ENCODE measurements around the gene CHST11.

Gene CHST11

GRCh38 chr12:104472748-104473147 is 16.0 kb downstream of the CHST11 start:
- H3K27ac Mint-ChIP-seq = peak overlapping the region; percentile 94
- no peak for DNase-seq (ENCODE audit: low spot score in 2 of 2)
- peaks cover 69% of the 10 kb centered on the region for H3K4me1 Mint-ChIP-seq
- peak overlapping the region; percentile 80 for H3K4me3 Mint-ChIP-seq
- no peak for ATAC-seq (ENCODE audit: low read depth)
- peaks cover 9% of the 10 kb centered on the region for H3K36me3 Mint-ChIP-seq
- no peaks in the 10 kb centered on the region for H3K9me3 Mint-ChIP-seq
- no peaks in the 10 kb centered on the region for H3K27me3 Mint-ChIP-seq

GRCh38 chr12:104473374-104473983 is 16.7 kb downstream of the CHST11 start:
- H3K27ac Mint-ChIP-seq = peak overlapping the region; percentile 94
- ATAC-seq (ENCODE audit: low read depth) (peak; percentile 83), DNase-seq (ENCODE audit: low spot score in 2 of 2) (no peak)
- no peaks in the 10 kb centered on the region for H3K9me3 Mint-ChIP-seq
- peak overlapping the region; percentile 80 for H3K4me3 Mint-ChIP-seq
- no peaks in the 10 kb centered on the region for H3K27me3 Mint-ChIP-seq
- peaks cover 9% of the 10 kb centered on the region for H3K36me3 Mint-ChIP-seq
- H3K4me1 Mint-ChIP-seq = peaks cover 68% of the 10 kb centered on the region

- peaks cover 68% of the 10 kb centered on the region for H3K4me1 Mint-ChIP-seq
- peaks cover 7% of the 10 kb centered on the region for H3K36me3 Mint-ChIP-seq
- H3K4me3 Mint-ChIP-seq = no peak overlapping the region
- no peak for ATAC-seq (ENCODE audit: low read depth)
- no peak for DNase-seq (ENCODE audit: low spot score in 2 of 2)
- no peak overlapping the region for H3K27ac Mint-ChIP-seq
- no peaks in the 10 kb centered on the region for H3K27me3 Mint-ChIP-seq
- H3K9me3 Mint-ChIP-seq = no peaks in the 10 kb centered on the region
Observed at GRCh38 chr12:104475271-104475670, 18.5 kb downstream of the CHST11 start.

- peaks cover 74% of the 10 kb centered on the region for H3K4me1 Mint-ChIP-seq
- H3K4me3 Mint-ChIP-seq = peak overlapping the region; percentile 85
- DNase-seq (ENCODE audit: low spot score in 2 of 2) (no peak), ATAC-seq (ENCODE audit: low read depth) (peak; percentile 20)
- peaks cover 11% of the 10 kb centered on the region for H3K36me3 Mint-ChIP-seq
- peak overlapping the region; percentile 87 for H3K27ac Mint-ChIP-seq
- no peaks in the 10 kb centered on the region for H3K27me3 Mint-ChIP-seq
- H3K9me3 Mint-ChIP-seq = peaks cover 2% of the 10 kb centered on the region
Observed at GRCh38 chr12:104477510-104478390, 21.0 kb downstream of the CHST11 start.

GRCh38 chr12:104478396-104479122 is 21.8 kb downstream of the CHST11 start:
- peak overlapping the region; percentile 87 for H3K27ac Mint-ChIP-seq
- H3K9me3 Mint-ChIP-seq = peaks cover 2% of the 10 kb centered on the region
- H3K27me3 Mint-ChIP-seq = no peaks in the 10 kb centered on the region
- DNase-seq (ENCODE audit: low spot score in 2 of 2) (peak in 1 of 2 donors; percentile 56), ATAC-seq (ENCODE audit: low read depth) (peak; percentile 94)
- peaks cover 72% of the 10 kb centered on the region for H3K4me1 Mint-ChIP-seq
- H3K4me3 Mint-ChIP-seq = peak overlapping the region; percentile 85
- H3K36me3 Mint-ChIP-seq = peaks cover 15% of the 10 kb centered on the region

- ATAC-seq (ENCODE audit: low read depth) (no peak), DNase-seq (ENCODE audit: low spot score in 2 of 2) (no peak)
- Mint-ChIP-seq H3K9me3 (peaks cover 2% of the 10 kb centered on the region), H3K4me3 (peak overlapping the region; percentile 3), H3K27me3 (no peaks in the 10 kb centered on the region), H3K4me1 (peaks cover 71% of the 10 kb centered on the region), H3K36me3 (peaks cover 15% of the 10 kb centered on the region), H3K27ac (peak overlapping the region; percentile 87)
Observed at GRCh38 chr12:104479123-104479662, 22.4 kb downstream of the CHST11 start.

GRCh38 chr12:104480012-104480411 is 23.3 kb downstream of the CHST11 start:
- ATAC-seq (ENCODE audit: low read depth) (no peak), DNase-seq (ENCODE audit: low spot score in 2 of 2) (no peak)
- H3K4me1 Mint-ChIP-seq = peaks cover 75% of the 10 kb centered on the region
- no peaks in the 10 kb centered on the region for H3K27me3 Mint-ChIP-seq
- peaks cover 2% of the 10 kb centered on the region for H3K9me3 Mint-ChIP-seq
- no peak overlapping the region for H3K4me3 Mint-ChIP-seq
- H3K27ac Mint-ChIP-seq = no peak overlapping the region
- H3K36me3 Mint-ChIP-seq = peaks cover 15% of the 10 kb centered on the region

GRCh38 chr12:104480826-104481440 is 24.2 kb downstream of the CHST11 start:
- H3K4me1 Mint-ChIP-seq = peaks cover 79% of the 10 kb centered on the region
- peaks cover 2% of the 10 kb centered on the region for H3K9me3 Mint-ChIP-seq
- H3K4me3 Mint-ChIP-seq = no peak overlapping the region
- DNase-seq (ENCODE audit: low spot score in 2 of 2) = no peak
- no peaks in the 10 kb centered on the region for H3K27me3 Mint-ChIP-seq
- no peak overlapping the region for H3K27ac Mint-ChIP-seq
- no peak for ATAC-seq (ENCODE audit: low read depth)
- H3K36me3 Mint-ChIP-seq = peaks cover 15% of the 10 kb centered on the region

GRCh38 chr12:104482113-104482512 is 25.4 kb downstream of the CHST11 start:
- ATAC-seq (ENCODE audit: low read depth) = no peak
- Mint-ChIP-seq H3K4me1 (peaks cover 85% of the 10 kb centered on the region), H3K27ac (peak overlapping the region; percentile 77), H3K4me3 (peak overlapping the region; percentile 56), H3K9me3 (peaks cover 2% of the 10 kb centered on the region), H3K36me3 (peaks cover 15% of the 10 kb centered on the region), H3K27me3 (no peaks in the 10 kb centered on the region)
- no peak for DNase-seq (ENCODE audit: low spot score in 2 of 2)

GRCh38 chr12:104482748-104483147 is 26.0 kb downstream of the CHST11 start:
- no peak for DNase-seq (ENCODE audit: low spot score in 2 of 2)
- no peak overlapping the region for H3K4me3 Mint-ChIP-seq

GRCh38 chr12:104484079-104484478 is 27.3 kb downstream of the CHST11 start:
- DNase-seq (ENCODE audit: low spot score in 2 of 2) = no peak

More at GRCh38 chr12:104482748-104483147, 26.0 kb downstream of the CHST11 start:
- Mint-ChIP-seq H3K36me3 (peaks cover 15% of the 10 kb centered on the region), H3K9me3 (peaks cover 2% of the 10 kb centered on the region), H3K4me1 (peaks cover 82% of the 10 kb centered on the region), H3K27me3 (no peaks in the 10 kb centered on the region), H3K27ac (peak overlapping the region; percentile 77)
- ATAC-seq (ENCODE audit: low read depth) = no peak

GRCh38 chr12:104485651-104486362 is 29.1 kb downstream of the CHST11 start:
- Mint-ChIP-seq H3K27me3 (no peaks in the 10 kb centered on the region), H3K27ac (peak overlapping the region; percentile 24), H3K4me3 (peak overlapping the region; percentile 53), H3K9me3 (peaks cover 2% of the 10 kb centered on the region), H3K36me3 (peaks cover 18% of the 10 kb centered on the region), H3K4me1 (peaks cover 80% of the 10 kb centered on the region)
- ATAC-seq (ENCODE audit: low read depth) (peak; percentile 74), DNase-seq (ENCODE audit: low spot score in 2 of 2) (no peak)

More at GRCh38 chr12:104484079-104484478, 27.3 kb downstream of the CHST11 start:
- peaks cover 18% of the 10 kb centered on the region for H3K36me3 Mint-ChIP-seq
- H3K9me3 Mint-ChIP-seq = peaks cover 2% of the 10 kb centered on the region
- H3K4me3 Mint-ChIP-seq = no peak overlapping the region
- H3K4me1 Mint-ChIP-seq = peaks cover 82% of the 10 kb centered on the region
- H3K27ac Mint-ChIP-seq = no peak overlapping the region
- no peaks in the 10 kb centered on the region for H3K27me3 Mint-ChIP-seq
- no peak for ATAC-seq (ENCODE audit: low read depth)

- peaks cover 80% of the 10 kb centered on the region for H3K4me1 Mint-ChIP-seq
- H3K9me3 Mint-ChIP-seq = no peaks in the 10 kb centered on the region
- H3K27me3 Mint-ChIP-seq = no peaks in the 10 kb centered on the region
- peak overlapping the region; percentile 24 for H3K27ac Mint-ChIP-seq
- H3K4me3 Mint-ChIP-seq = peak overlapping the region; percentile 25
- DNase-seq (ENCODE audit: low spot score in 2 of 2) (no peak), ATAC-seq (ENCODE audit: low read depth) (no peak)
- peaks cover 12% of the 10 kb centered on the region for H3K36me3 Mint-ChIP-seq
Observed at GRCh38 chr12:104486363-104486750, 29.6 kb downstream of the CHST11 start.

Data from memory B cell (primary cell).